ENCODE results near the gene DPP4.

The DPP4 gene

DNA sequence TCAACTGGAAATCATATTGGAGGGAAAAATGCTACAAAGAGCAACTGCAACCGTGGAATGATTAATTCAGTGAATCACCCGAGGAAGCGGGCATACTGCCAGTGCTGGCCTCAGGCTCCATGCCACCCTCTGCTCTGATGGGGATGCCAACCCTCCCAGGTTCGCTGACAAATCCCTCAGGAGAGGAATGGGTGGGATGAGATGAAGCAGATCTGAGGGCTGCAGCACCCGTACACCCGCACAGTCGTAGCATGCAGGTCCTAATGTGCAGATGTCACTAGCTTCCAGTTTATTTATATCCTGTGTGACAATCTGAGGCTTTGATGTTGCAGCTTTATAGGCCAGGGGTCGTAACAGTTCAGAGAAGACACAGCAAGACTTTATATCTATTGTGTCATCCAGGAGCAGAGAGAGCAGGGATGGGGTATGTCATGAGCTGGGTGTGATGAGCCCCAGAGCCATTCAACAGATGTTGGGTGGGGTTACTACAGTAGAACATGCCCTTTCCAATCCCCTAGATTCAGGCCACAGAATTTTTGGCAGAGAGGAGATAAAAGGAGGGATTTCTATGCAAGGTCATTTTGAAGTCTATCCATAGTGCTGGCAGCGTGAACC lies 44.6 kb downstream of the DPP4 start:
- TF ChIP-seq, protein P1, sequence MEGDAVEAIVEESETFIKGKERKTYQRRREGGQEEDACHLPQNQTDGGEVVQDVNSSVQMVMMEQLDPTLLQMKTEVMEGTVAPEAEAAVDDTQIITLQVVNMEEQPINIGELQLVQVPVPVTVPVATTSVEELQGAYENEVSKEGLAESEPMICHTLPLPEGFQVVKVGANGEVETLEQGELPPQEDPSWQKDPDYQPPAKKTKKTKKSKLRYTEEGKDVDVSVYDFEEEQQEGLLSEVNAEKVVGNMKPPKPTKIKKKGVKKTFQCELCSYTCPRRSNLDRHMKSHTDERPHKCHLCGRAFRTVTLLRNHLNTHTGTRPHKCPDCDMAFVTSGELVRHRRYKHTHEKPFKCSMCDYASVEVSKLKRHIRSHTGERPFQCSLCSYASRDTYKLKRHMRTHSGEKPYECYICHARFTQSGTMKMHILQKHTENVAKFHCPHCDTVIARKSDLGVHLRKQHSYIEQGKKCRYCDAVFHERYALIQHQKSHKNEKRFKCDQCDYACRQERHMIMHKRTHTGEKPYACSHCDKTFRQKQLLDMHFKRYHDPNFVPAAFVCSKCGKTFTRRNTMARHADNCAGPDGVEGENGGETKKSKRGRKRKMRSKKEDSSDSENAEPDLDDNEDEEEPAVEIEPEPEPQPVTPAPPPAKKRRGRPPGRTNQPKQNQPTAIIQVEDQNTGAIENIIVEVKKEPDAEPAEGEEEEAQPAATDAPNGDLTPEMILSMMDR (IDR thresholded peaks at IDR 0.05; ENCODE audit: insufficient read depth, low read length, missing control alignments) = no peak
- ChIA-PET CTCF (interaction anchor here (1.0 to 2.1 kb wide), 2 partner anchors 11 to 22 kb away, joined by 4 to 5 read pairs; no protein-coding TSS in a partner anchor), POLR2A (no interaction called here)
- no peak for DNase-seq (ENCODE audit: low read depth, low spot score)
- no peak overlapping the region for H3K4me3 ChIP-seq (ENCODE audit: low read depth, low read length)

- DNase-seq (ENCODE audit: low read depth, low spot score) = no peak
- no peak overlapping the region for H3K4me3 ChIP-seq (ENCODE audit: low read depth, low read length)
- CTCF ChIA-PET = interaction anchor here (0.7 to 2.1 kb wide), 3 partner anchors 10 to 97 kb away, joined by 3 to 5 read pairs (median 4); no protein-coding TSS in a partner anchor
- TF ChIP-seq, protein P1 (IDR thresholded peaks at IDR 0.05; ENCODE audit: insufficient read depth, low read length, missing control alignments) = no peak
- POLR2A ChIA-PET = no interaction called here
Observed at GRCh38 chr2:162028511-162028910, 45.5 kb downstream of the DPP4 start.

DNA sequence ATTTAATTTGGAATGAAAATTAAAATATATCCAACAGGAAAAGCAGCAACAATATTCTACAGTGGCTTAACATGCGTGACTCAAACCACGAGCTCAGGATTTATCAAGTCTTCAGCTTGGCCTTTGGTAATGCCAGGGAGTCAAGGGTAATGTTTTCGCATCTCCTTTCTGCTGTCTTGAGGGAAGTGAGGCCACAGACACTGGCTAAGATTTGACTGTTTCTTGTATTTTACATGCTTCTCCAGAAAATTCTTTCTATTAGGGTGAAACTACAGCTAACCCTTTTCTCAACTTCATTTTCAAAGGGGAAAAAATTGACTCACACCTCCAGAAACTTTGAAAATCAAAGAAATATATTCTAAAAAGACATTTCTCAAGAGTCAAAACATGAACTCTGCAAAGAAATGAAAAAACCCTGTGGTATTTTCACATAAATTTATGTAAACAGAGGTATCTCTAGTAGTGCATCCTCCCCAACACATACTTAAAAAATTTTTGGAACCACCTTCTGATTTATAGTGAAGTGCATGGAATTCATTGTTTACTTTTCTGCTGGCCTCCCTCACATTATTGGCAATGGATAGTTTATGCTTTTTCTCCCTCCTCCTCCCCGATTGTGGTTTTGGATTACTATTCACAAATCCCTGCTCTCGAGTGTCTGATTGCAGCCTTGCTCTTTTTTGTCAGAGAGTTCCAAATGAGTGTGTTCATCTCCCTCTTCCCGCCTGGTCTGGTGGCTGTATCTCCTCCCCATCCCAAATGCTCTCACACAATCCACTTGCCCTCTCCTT lies 48.7 kb downstream of the DPP4 start:
- ChIA-PET CTCF (interaction anchor here (1.1 kb wide), 1 partner anchor 18 kb away, joined by 5 read pairs; no protein-coding TSS in a partner anchor), POLR2A (no interaction called here)
- H3K4me3 ChIP-seq (ENCODE audit: low read depth, low read length) = no peak overlapping the region
- TF ChIP-seq, protein P1 (IDR thresholded peaks at IDR 0.05; ENCODE audit: insufficient read depth, low read length, missing control alignments) = no peak
- DNase-seq (ENCODE audit: low read depth, low spot score) = peak; percentile 38

DNA sequence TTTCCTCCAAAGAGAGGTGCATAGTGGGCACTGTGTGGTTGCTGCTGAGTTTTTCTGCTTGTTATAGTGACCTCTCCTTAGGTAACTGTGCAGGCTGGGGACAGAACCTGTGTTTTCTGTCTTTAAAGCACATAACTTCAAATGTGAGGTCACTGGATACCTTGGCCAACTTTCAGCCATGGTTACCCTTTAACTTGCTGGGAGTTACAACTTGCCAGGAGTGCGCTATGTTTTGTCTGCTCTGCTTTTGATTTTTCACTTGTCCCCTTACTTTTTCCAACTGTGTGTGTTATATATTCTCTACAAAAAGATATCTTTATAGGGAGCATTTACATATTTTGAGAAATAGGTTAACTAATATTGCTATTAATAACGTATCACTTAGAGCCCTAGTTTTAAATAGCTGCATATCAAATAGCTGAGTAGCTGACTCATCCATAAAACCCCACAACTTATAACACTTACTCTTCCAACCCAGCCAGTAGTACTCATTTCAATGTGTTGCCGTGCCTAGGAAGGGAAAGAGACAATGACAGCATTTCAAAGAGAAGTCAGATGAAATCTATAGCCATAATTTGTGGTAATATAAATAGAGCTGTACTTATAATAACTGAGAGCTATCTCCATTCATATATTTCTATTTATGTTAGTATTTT lies 51.6 kb downstream of the DPP4 start:
- DNase-seq (ENCODE audit: low read depth, low spot score) = no peak
- ChIA-PET POLR2A (no interaction called here), CTCF (interaction anchor here (0.7 to 2.2 kb wide), 9 partner anchors 10 to 275 kb away, joined by 3 to 8 read pairs (median 4); no protein-coding TSS in a partner anchor)
- no peak overlapping the region for H3K4me3 ChIP-seq (ENCODE audit: low read depth, low read length)
- TF ChIP-seq, protein P1 (IDR thresholded peaks at IDR 0.05; ENCODE audit: insufficient read depth, low read length, missing control alignments) = no peak

- CTCF ChIA-PET = no interaction called here
- TF ChIP-seq, protein P1 (IDR thresholded peaks at IDR 0.05; ENCODE audit: insufficient read depth, low read length, missing control alignments) = no peak
- no peak overlapping the region for H3K4me3 ChIP-seq (ENCODE audit: low read depth, low read length)
- DNase-seq (ENCODE audit: low read depth, low spot score) = no peak
- POLR2A ChIA-PET = no interaction called here
Observed at GRCh38 chr2:162021516-162022058, 52.4 kb downstream of the DPP4 start.
